ENCODE measurements around the gene TUBGCP3. TPM values are rescaled to one million over a fixed set of nuclear protein-coding genes. Genes with fewer than 3 reads are reported as not detected.

Gene TUBGCP3, protein sequence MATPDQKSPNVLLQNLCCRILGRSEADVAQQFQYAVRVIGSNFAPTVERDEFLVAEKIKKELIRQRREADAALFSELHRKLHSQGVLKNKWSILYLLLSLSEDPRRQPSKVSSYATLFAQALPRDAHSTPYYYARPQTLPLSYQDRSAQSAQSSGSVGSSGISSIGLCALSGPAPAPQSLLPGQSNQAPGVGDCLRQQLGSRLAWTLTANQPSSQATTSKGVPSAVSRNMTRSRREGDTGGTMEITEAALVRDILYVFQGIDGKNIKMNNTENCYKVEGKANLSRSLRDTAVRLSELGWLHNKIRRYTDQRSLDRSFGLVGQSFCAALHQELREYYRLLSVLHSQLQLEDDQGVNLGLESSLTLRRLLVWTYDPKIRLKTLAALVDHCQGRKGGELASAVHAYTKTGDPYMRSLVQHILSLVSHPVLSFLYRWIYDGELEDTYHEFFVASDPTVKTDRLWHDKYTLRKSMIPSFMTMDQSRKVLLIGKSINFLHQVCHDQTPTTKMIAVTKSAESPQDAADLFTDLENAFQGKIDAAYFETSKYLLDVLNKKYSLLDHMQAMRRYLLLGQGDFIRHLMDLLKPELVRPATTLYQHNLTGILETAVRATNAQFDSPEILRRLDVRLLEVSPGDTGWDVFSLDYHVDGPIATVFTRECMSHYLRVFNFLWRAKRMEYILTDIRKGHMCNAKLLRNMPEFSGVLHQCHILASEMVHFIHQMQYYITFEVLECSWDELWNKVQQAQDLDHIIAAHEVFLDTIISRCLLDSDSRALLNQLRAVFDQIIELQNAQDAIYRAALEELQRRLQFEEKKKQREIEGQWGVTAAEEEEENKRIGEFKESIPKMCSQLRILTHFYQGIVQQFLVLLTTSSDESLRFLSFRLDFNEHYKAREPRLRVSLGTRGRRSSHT
- 16.5 and 25.4 TPM in 2 replicates for total RNA-seq

DNA sequence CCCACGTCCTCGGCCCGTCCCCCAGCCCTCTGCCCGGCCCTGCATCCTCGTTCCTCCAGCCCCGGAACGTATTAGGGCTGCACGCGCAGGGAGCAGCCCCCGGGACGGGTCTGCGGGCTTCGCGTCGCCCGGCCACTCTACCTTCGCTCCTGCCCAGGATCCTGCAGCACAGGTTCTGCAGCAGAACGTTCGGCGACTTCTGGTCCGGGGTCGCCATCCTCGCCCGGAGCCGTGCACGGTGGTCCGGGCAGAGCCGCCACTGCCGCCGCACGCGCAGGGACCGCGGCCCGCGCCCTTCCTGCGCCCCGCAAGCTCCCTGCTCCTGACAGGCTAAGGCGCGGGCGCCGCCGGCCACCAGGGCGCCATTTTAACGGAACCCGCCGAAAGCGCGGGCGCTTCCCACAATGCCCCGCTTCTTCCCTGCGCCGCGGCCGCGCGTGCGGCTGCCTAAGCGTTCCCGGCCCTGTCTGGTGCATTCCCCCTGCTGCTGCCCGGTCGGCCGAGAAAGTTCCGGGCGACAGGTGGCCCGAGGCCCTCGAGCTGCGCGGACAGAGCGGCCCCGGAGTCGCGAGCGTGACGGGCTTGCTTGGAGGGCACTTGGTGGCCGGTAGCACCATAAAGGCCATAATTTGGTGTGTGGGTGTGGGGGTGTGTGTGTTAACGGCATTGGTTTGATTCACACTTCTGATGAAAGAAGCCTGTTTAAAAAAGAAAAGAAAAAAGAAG lies at the start of gene TUBGCP3:
TUBGCP3 (minus strand) TSS at position 390 of the 726 bp plus-strand sequence; CDS start at position 217, 173 bp downstream.

Other genes starting within 250 kb of the TUBGCP3 start
- gene SPACA7, start 211.8 kb downstream of the TUBGCP3 start, total RNA-seq, result not detected in 2 replicates
- gene ATP11A, start 101.9 kb upstream of the TUBGCP3 start, total RNA-seq, result 9.6 and 14.3 TPM in 2 replicates